GM10266 (cell line): ENCODE measurements around the gene TMEM168.
"Not testable (repeated sequence)": the region's sequence is repeated elsewhere in the genome, so short reads cannot be mapped to it uniquely, and the experiment has no call there.

Source experiments
- DNase-seq: peaks from one replicate; pipeline ENCODE4 v3.0.0; 2012; ENCODE audit errors: extremely low spot score
- TF ChIP-seq, protein P1 (sequence below): IDR thresholded peaks from 2 replicates; pipeline ENCODE4 v1.5.1; 2012; ENCODE audit warnings: mild to moderate bottlenecking, low read depth; ENCODE audit not compliant: control insufficient read depth, insufficient read depth; ENCODE audit errors: missing control alignments

The TMEM168 gene

DNA sequence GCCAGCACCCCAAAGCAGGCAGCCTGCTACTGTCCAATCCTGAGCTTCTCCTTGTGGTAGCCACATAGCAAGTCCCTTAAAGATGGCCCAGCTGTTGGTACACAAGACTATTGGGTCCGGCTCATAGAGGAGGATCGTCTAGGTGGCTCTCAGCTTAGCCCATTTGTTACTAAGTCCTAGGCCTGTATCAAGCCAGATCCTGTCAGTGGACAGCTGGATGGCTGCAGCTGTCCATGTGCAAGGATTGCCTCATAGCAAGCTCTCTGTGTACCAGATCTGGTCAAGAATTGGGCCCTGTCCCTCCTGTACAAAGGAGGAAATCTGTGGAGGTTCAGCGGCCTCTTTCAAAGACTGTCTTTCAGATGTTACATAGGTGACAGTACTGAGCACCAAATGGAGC lies 12.2 kb upstream of the TMEM168 start:
- TF ChIP-seq, protein P1, sequence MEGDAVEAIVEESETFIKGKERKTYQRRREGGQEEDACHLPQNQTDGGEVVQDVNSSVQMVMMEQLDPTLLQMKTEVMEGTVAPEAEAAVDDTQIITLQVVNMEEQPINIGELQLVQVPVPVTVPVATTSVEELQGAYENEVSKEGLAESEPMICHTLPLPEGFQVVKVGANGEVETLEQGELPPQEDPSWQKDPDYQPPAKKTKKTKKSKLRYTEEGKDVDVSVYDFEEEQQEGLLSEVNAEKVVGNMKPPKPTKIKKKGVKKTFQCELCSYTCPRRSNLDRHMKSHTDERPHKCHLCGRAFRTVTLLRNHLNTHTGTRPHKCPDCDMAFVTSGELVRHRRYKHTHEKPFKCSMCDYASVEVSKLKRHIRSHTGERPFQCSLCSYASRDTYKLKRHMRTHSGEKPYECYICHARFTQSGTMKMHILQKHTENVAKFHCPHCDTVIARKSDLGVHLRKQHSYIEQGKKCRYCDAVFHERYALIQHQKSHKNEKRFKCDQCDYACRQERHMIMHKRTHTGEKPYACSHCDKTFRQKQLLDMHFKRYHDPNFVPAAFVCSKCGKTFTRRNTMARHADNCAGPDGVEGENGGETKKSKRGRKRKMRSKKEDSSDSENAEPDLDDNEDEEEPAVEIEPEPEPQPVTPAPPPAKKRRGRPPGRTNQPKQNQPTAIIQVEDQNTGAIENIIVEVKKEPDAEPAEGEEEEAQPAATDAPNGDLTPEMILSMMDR = no peak
- no peak for DNase-seq

DNA sequence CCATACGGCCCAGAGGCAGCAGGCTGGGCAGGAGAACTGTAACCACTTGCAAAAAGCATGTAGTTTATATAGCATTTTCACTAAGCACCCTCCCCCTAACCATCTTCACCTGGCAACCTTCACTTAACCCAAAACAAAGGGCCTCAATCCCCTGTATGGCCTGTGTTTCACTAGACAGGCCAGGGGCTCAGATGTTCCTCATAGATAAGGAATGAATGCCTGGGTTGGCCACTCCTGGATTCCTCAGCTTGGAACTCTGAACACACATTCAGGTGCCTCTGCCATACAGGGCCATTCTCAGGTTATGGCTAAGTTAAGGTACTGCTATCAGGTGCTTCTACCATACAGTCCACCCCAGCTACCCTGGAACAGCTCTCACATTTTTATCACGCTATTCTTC lies 10.3 kb upstream of the TMEM168 start:
- TF ChIP-seq, protein P1 = no peak
- DNase-seq = no peak

DNA sequence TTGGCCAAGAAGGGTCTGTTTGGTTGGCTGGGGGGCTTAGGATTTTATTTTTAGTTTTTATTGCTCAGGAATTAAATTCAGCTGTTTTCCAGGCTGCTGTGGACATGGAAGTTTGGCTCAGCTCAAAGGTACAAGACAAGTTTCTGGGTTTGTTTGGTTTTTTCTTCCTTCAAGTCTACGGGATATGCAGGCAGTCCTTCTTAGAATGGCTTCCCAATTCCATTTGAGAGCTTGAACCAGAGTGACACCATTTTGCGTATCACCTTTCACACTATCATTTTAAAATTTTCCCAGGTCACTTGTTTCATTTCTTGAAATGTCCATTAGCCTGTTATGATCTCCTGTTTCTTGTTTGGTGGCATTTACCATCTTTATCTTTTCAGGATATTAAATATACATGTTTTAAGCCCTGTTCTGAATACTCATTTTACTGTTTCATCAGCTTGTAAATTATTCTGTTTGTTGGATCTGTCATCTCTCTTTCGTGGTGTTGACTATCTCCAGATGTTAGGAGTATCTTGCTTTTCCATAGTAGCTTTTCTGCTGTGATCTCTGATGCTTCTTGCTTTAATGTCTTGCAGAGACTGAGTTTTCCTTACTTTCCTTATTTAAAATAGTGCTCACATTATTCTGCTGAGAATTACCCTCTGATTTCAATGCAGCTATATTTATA lies 9.4 kb upstream of the TMEM168 start:
- TF ChIP-seq, protein P1 = no peak
- DNase-seq = no peak

DNA sequence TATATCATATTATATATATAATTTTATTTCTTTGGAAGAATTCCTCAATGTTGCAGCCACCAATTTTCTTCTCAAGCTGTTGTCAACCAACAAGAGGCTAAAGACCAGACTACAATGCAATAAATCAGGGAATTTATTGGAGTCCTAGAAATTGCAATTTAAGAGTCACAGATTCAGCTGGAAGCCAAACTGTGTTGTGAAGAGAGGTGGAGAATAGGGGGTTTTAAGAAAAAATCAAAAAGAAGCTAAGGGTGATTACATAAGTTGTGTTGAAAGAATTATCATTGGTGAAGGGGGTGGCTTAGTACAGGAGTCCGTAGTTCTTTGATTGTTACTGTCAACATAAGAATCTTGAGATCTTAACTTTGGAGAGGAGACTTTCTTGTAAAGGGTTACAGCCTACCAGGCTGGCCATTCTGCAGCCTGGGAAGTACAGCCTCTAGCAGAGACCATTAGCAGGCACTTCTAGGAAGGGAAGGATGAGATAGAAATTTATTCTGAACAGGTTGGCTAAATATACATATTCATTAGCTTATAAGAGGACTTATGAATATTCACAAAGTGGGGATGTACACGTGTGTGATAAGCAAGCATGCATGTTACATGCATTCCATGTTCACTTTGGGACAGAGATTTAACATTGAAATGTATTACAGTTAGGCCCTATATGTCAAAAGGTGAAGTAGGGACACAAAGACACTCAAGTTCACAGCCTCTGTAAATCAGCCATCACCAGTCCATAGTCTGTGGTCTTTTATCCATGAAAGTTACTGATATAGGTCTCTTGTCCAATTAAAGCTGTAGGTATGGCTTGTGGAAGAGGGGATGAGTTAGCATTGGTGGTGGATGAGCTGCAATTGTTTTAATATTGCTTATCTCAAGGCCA lies 8.3 kb upstream of the TMEM168 start:
- TF ChIP-seq, protein P1 = no peak
- DNase-seq = no peak

DNA sequence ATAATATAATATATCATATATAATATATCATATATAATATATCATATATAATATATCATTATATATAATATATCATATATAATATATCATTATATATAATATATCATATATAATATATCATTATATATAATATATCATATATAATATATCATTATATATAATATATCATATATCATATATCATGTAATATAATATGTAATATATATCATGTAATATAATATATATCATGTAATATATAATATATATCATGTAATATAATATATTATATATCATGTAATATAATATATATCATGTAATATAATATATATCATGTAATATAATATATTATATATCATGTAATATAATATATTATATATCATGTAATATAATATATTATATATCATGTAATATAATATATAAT lies 6.4 kb upstream of the TMEM168 start:
- not testable (repeated sequence) for DNase-seq

DNA sequence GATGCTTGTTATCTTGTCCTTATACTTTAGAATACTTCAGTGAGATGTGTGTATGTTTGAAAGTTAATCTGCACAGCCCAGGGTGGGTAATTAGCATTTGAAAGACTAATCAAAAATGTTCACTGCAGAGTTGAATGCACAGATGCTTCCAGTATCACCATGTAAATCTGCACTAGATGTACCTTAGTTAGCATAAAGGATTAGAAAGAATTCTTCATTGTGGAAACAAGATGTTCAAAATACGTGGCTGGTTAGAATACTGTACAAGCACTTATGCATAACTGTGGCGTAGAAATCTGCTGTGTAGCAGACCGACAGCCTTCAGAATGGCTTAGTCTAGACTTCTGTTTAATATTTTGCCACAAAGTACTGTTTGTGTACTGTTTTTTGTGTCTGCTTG lies 2.2 kb upstream of the TMEM168 start:
- TF ChIP-seq, protein P1 = no peak
- no peak for DNase-seq

DNA sequence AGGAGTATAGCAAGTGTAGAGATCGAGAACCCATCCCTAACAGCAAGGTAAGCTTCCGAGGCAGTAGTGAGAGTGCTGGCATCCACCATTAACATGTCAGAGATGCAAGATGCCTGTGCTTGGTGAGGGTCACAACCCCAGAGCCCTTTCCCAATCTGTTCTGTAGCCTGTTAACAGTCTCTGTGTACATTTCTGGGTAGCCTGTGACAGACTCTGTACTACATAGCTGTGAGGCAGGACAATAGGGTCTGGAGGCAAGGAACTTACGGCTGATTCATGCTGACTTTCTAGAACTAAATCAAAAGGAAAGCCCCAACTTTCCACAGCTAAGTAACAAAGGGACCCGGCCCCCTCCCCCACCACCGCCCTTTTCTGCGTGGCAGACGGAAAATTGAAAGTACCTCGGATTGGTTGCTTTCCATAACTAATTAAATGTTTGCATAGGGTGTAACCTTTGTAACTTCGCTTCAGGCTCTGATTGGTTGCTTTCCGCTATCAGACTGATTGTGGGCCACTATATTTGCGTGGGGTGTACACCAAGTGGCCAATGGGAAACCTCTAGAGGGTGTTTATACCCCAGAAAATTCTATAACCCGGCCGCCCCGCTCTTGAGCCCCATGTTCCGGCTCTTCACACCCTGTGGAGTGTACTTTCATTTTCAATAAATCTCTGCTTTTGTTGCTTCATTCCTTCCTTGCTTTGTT lies 1.4 kb upstream of the TMEM168 start:
- TF ChIP-seq, protein P1 = no peak
- DNase-seq = no peak
